ENCODE data around the gene G6PC2.

The G6PC2 gene

GRCh38 chr2:168949324-168949723 is 48.2 kb downstream of the G6PC2 start:
- DNase-seq = no peak

DNA sequence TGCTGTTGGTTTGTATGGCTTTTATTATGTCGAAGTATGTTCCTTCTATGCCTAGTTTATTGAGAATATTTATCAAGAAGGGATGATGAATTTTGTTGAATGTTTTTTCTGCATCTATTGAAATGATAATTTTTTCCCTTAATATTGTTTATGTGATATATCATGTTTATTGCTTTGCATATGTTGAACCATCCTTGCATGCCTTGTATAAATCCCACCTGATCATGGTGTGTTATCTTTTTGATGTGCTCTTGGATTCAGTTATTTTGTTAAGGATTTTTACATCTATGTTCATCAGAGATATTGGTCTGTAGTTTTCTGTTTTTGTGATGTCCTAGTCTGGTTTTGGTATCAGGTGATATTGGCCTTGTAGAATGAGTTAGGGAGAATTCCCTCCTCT is 50.8 kb downstream of the G6PC2 start:
- no peak for DNase-seq

- no peak for DNase-seq
Measured at GRCh38 chr2:168952424-168952823, 51.3 kb downstream of the G6PC2 start.

DNA sequence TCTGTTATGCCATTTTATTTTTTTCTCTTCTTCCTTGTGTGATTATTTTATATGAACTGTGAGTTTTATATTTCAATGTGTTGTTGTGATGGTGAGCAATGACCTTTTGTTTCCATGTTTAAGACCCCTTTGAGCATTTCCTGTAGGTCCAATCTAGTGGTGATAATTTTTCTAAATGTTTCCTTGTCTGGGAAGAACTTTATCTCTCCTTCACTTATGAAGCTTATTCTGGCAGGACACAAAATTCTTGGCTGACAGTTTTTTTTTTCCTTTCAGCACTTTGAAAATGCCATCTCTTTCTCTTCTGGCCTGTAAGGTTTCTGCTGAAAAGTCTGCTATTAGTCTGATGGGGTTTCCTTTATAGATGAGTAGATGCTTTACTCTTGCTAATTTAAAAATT is 53.2 kb downstream of the G6PC2 start:
- no peak for DNase-seq

- no peak for DNase-seq
Measured at GRCh38 chr2:168955321-168955720, 54.2 kb downstream of the G6PC2 start.

- no peak for DNase-seq
Measured at GRCh38 chr2:168956392-168956791, 55.3 kb downstream of the G6PC2 start.

All from NCI-H2029 treated with DMSO at 0.1 percent for 48 hours (cell line).